Fibroblast of lung (primary cell): ENCODE measurements around the gene NRIP3.

Experiments
- EZH2 ChIP-seq: IDR thresholded peaks from 2 replicates; pipeline ENCODE4 v1.5.1; 2012; ENCODE audit warnings: low read length, control low read depth, mild to moderate bottlenecking; ENCODE audit errors: missing control alignments
- TF ChIP-seq, protein P1 (sequence below), 2 donors: IDR thresholded peaks in 1 of 2; conservative IDR thresholded peaks in 1 of 2; 1 replicate in 1 of 2; 2 replicates in 1 of 2; pipeline ENCODE4 v1.5.1; 2011 to 2012; ENCODE audit warnings: low read length in 2 of 2, control low read depth in 1 of 2, inconsistent platforms in 1 of 2, low read depth in 1 of 2, mild to moderate bottlenecking in 1 of 2

DNA sequence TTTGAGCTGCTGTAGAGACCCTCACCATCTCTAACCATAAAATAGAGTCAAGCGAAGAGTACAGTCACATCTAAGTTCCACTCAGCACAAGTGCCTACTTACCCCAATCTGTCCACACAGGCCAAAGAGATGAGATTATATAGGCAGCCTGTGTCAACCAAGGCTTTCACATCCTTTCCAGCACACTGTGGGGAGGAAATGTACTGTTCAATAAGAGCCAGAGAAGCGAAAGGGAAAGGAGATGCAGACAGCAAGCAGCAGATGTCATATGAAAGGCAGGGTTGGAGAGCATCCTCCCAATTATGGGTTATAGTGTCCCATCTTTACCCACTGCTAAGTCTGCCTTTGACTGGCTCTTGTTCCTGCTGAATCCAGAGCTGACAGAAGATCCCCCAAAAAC lies 16.4 kb downstream of the NRIP3 start:
- TF ChIP-seq, protein P1, sequence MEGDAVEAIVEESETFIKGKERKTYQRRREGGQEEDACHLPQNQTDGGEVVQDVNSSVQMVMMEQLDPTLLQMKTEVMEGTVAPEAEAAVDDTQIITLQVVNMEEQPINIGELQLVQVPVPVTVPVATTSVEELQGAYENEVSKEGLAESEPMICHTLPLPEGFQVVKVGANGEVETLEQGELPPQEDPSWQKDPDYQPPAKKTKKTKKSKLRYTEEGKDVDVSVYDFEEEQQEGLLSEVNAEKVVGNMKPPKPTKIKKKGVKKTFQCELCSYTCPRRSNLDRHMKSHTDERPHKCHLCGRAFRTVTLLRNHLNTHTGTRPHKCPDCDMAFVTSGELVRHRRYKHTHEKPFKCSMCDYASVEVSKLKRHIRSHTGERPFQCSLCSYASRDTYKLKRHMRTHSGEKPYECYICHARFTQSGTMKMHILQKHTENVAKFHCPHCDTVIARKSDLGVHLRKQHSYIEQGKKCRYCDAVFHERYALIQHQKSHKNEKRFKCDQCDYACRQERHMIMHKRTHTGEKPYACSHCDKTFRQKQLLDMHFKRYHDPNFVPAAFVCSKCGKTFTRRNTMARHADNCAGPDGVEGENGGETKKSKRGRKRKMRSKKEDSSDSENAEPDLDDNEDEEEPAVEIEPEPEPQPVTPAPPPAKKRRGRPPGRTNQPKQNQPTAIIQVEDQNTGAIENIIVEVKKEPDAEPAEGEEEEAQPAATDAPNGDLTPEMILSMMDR (conservative IDR thresholded peaks at IDR 0.05 in 1 of 2, IDR thresholded peaks at IDR 0.05 in 1 of 2; ENCODE audit: low read depth in 1 of 2, low read length in 2 of 2) = no peak
- no peak for TF ChIP-seq EZH2
